HEK293 (cell line): Measurements from ENCODE around the gene ZNF224.

Experiments used
- EGR2 ChIP-seq: fragments of 450-650 bp; formaldehyde crosslinking; IDR thresholded peaks from 2 replicates; pipeline ENCODE4 v1.5.1; 2016; ENCODE audit warnings: low read depth, missing biosample characterization, missing genetic modification characterization
- GLI4 ChIP-seq: fragments of 450-650 bp; formaldehyde crosslinking; IDR thresholded peaks from 2 replicates; pipeline ENCODE4 v1.5.1; 2016; ENCODE audit warnings: missing biosample characterization, missing genetic modification characterization
- HOXD13 ChIP-seq: sonication (generic); formaldehyde crosslinking; IDR thresholded peaks from 2 replicates; pipeline ENCODE4 v1.8.0; 2022; ENCODE audit warnings: missing genetic modification reagents, borderline replicate concordance
- KLF10 ChIP-seq: fragments of 450-650 bp; IDR thresholded peaks from 2 replicates; pipeline ENCODE4 v1.5.1; 2018; ENCODE audit warnings: missing biosample characterization, mild to moderate bottlenecking, missing genetic modification characterization
- SP2 ChIP-seq: fragments of 450-650 bp; formaldehyde crosslinking; IDR thresholded peaks from 2 replicates; pipeline ENCODE4 v1.5.1; 2016; ENCODE audit warnings: missing biosample characterization, missing genetic modification characterization
- TCF7L2 ChIP-seq: IDR thresholded peaks from 2 replicates; pipeline ENCODE4 v1.6.1; 2011; ENCODE audit warnings: low read depth, mild to moderate bottlenecking, inconsistent platforms, low read length, moderate library complexity, borderline replicate concordance
- TSHZ1 ChIP-seq: fragments of 450-650 bp; formaldehyde crosslinking; IDR thresholded peaks from 2 replicates; pipeline ENCODE4 v1.5.1; 2016; ENCODE audit warnings: missing biosample characterization, missing genetic modification characterization, borderline replicate concordance
- ZFP37 ChIP-seq: fragments of 450-650 bp; formaldehyde crosslinking; IDR thresholded peaks from 2 replicates; pipeline ENCODE4 v1.5.1; 2016; ENCODE audit warnings: missing biosample characterization, missing genetic modification characterization
- ZNF112 ChIP-seq: fragments of 450-650 bp; formaldehyde crosslinking; IDR thresholded peaks from 2 replicates; pipeline ENCODE4 v1.5.0; 2017; ENCODE audit warnings: missing biosample characterization, missing genetic modification characterization
- ZNF391 ChIP-seq: fragments of 450-650 bp; formaldehyde crosslinking; IDR thresholded peaks from 2 replicates; pipeline ENCODE4 v1.5.1; 2016; ENCODE audit warnings: low read depth, missing biosample characterization, missing genetic modification characterization, borderline replicate concordance
- ZNF394 ChIP-seq: fragments of 450-650 bp; formaldehyde crosslinking; IDR thresholded peaks from 2 replicates; pipeline ENCODE4 v1.5.1; 2016; ENCODE audit warnings: missing biosample characterization, missing genetic modification characterization, mild to moderate bottlenecking, moderate library complexity, borderline replicate concordance
- ZNF416 ChIP-seq: fragments of 450-650 bp; formaldehyde crosslinking; IDR thresholded peaks from 2 replicates; pipeline ENCODE4 v1.5.1; 2016; ENCODE audit warnings: missing biosample characterization, missing genetic modification characterization
- ZNF423 ChIP-seq: fragments of 450-650 bp; formaldehyde crosslinking; IDR thresholded peaks from 2 replicates; pipeline ENCODE4 v1.5.1; 2016; ENCODE audit warnings: missing biosample characterization, missing genetic modification characterization
- ZNF501 ChIP-seq: fragments of 450-650 bp; formaldehyde crosslinking; IDR thresholded peaks from 2 replicates; pipeline ENCODE4 v1.5.1; 2016; ENCODE audit warnings: missing biosample characterization, missing genetic modification characterization
- ZNF513 ChIP-seq: fragments of 450-650 bp; IDR thresholded peaks from 2 replicates; pipeline ENCODE4 v1.5.1; 2018; ENCODE audit warnings: missing biosample characterization, missing genetic modification characterization
- ZNF514 ChIP-seq: fragments of 450-650 bp; formaldehyde crosslinking; IDR thresholded peaks from 2 replicates; pipeline ENCODE4 v1.5.1; 2016; ENCODE audit warnings: missing biosample characterization, missing genetic modification characterization
- ZNF521 ChIP-seq: fragments of 450-650 bp; formaldehyde crosslinking; IDR thresholded peaks from 2 replicates; pipeline ENCODE4 v1.5.1; 2017; ENCODE audit warnings: missing biosample characterization, mild to moderate bottlenecking, missing genetic modification characterization
- ZNF596 ChIP-seq: fragments of 450-650 bp; IDR thresholded peaks from 2 replicates; pipeline ENCODE4 v1.5.0; 2018; ENCODE audit warnings: missing biosample characterization, mild to moderate bottlenecking, missing genetic modification characterization, moderate library complexity
- ZNF623 ChIP-seq: fragments of 450-650 bp; formaldehyde crosslinking; IDR thresholded peaks from 2 replicates; pipeline ENCODE4 v1.5.1; 2016; ENCODE audit warnings: missing biosample characterization, missing genetic modification characterization
- ZNF791 ChIP-seq: fragments of 450-650 bp; formaldehyde crosslinking; IDR thresholded peaks from 2 replicates; pipeline ENCODE4 v1.5.1; 2016; ENCODE audit warnings: missing biosample characterization, missing genetic modification characterization
- TF ChIP-seq, protein P1 (sequence below): fragments of 450-650 bp; formaldehyde crosslinking; IDR thresholded peaks from 2 replicates; pipeline ENCODE4 v1.5.1; 2016; ENCODE audit warnings: missing biosample characterization, missing genetic modification characterization
- TF ChIP-seq, protein P2 (sequence below): fragments of 450-650 bp; formaldehyde crosslinking; conservative IDR thresholded peaks from 2 replicates; pipeline ENCODE4 v1.5.1; 2016; ENCODE audit warnings: low read depth, missing biosample characterization, missing genetic modification characterization
- TF ChIP-seq, protein P3 (sequence below): fragments of 450-650 bp; formaldehyde crosslinking; IDR thresholded peaks from 2 replicates; pipeline ENCODE4 v1.5.1; 2016; ENCODE audit warnings: missing biosample characterization, missing genetic modification characterization
- TF ChIP-seq, protein P4 (sequence below): fragments of 450-650 bp; formaldehyde crosslinking; IDR thresholded peaks from 2 replicates; pipeline ENCODE4 v1.5.0; 2017; ENCODE audit warnings: missing biosample characterization, missing genetic modification characterization, borderline replicate concordance

ZNF224 gene

DNA sequence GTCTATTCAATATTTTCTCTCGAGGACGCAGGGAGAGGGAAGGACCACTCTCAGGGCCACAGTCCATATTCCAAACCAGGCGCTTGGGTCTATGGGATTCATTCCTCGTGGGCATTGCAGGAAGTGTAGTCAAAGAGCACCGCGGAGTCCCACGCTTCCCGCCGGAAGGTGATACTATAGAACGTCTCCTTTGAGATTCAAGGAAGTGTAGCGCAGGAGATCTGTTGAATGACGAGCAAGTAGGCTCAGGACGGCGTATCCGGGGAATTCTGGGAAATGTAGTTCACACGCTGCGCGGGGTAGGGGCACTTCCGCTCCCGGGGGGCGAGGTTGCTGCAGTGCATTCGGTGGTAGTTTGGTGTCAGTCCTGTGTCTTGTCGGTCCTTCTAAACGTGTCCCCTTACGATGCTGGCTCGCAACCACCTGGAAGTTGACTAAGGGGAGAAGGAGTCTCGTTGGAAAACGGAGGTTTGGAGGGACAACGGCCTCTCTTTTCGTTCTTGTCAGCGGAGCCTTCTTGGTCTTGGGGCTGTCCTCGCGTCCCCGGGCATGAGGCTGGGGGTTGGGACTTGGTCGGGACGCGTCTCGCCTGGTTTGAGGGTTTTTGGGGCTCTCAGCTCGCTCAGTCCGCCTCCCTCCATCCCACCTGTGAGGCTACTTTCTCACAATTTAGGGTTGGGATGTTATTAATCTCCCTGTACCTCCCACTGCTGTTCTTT lies 22.2 kb upstream of the ZNF224 start, which contains the start of gene ZNF284 (continued):
- TF ChIP-seq ZNF416 (tag by site-specific recombination) (peak; percentile 66; the same call in 1 of the 2 replicates), ZNF791 (tag by site-specific recombination) (peak; percentile 66; the same call in 1 of the 2 replicates), ZNF623 (tag by site-specific recombination) (peak; percentile 28; the same call in 1 of the 2 replicates), ZNF513 (tag by site-specific recombination) (no peak), GLI4 (tag by site-specific recombination) (no peak), ZNF514 (tag by site-specific recombination) (no peak; the same call in 1 of the 2 replicates), ZNF394 (tag by site-specific recombination) (peak; percentile 78; the same call in 1 of the 2 replicates), ZNF501 (peak; percentile 93), ZFP37 (tag by site-specific recombination) (no peak; the same call in 1 of the 2 replicates), ZNF521 (tag by site-specific recombination) (no peak), HOXD13 (CRISPR knock-in tag) (no peak), KLF10 (tag by site-specific recombination) (peak; percentile 36; the same call in 1 of the 2 replicates), SP2 (tag by site-specific recombination) (peak; percentile 80), TSHZ1 (tag by site-specific recombination) (peak; percentile 73; the same call in 1 of the 2 replicates), ZNF112 (tag by site-specific recombination) (no peak), ZNF596 (tag by site-specific recombination) (no peak), EGR2 (tag by site-specific recombination) (peak; percentile 69), ZNF423 (tag by site-specific recombination) (no peak), TCF7L2 (no peak), ZNF391 (peak; percentile 94; the same call in 1 of the 2 replicates)
- TF ChIP-seq, protein P1, sequence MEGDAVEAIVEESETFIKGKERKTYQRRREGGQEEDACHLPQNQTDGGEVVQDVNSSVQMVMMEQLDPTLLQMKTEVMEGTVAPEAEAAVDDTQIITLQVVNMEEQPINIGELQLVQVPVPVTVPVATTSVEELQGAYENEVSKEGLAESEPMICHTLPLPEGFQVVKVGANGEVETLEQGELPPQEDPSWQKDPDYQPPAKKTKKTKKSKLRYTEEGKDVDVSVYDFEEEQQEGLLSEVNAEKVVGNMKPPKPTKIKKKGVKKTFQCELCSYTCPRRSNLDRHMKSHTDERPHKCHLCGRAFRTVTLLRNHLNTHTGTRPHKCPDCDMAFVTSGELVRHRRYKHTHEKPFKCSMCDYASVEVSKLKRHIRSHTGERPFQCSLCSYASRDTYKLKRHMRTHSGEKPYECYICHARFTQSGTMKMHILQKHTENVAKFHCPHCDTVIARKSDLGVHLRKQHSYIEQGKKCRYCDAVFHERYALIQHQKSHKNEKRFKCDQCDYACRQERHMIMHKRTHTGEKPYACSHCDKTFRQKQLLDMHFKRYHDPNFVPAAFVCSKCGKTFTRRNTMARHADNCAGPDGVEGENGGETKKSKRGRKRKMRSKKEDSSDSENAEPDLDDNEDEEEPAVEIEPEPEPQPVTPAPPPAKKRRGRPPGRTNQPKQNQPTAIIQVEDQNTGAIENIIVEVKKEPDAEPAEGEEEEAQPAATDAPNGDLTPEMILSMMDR (tag by site-specific recombination): no peak; the same call in 1 of the 2 replicates
- TF ChIP-seq, protein P2, sequence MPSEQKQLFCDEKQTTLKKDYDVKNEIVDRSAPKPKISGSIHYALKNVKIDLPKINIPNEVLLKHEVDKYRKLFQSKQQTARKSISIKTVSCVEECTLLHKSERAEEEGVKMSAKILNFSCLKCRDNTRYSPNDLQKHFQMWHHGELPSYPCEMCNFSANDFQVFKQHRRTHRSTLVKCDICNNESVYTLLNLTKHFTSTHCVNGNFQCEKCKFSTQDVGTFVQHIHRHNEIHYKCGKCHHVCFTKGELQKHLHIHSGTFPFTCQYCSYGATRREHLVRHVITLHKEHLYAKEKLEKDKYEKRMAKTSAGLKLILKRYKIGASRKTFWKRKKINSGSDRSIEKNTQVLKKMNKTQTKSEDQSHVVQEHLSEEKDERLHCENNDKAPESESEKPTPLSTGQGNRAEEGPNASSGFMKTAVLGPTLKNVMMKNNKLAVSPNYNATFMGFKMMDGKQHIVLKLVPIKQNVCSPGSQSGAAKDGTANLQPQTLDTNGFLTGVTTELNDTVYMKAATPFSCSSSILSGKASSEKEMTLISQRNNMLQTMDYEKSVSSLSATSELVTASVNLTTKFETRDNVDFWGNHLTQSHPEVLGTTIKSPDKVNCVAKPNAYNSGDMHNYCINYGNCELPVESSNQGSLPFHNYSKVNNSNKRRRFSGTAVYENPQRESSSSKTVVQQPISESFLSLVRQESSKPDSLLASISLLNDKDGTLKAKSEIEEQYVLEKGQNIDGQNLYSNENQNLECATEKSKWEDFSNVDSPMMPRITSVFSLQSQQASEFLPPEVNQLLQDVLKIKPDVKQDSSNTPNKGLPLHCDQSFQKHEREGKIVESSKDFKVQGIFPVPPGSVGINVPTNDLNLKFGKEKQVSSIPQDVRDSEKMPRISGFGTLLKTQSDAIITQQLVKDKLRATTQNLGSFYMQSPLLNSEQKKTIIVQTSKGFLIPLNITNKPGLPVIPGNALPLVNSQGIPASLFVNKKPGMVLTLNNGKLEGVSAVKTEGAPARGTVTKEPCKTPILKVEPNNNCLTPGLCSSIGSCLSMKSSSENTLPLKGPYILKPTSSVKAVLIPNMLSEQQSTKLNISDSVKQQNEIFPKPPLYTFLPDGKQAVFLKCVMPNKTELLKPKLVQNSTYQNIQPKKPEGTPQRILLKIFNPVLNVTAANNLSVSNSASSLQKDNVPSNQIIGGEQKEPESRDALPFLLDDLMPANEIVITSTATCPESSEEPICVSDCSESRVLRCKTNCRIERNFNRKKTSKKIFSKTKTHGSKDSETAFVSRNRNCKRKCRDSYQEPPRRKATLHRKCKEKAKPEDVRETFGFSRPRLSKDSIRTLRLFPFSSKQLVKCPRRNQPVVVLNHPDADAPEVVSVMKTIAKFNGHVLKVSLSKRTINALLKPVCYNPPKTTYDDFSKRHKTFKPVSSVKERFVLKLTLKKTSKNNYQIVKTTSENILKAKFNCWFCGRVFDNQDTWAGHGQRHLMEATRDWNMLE: peak; percentile 97
- TF ChIP-seq, protein P3, sequence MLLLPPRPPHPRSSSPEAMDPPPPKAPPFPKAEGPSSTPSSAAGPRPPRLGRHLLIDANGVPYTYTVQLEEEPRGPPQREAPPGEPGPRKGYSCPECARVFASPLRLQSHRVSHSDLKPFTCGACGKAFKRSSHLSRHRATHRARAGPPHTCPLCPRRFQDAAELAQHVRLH (tag by site-specific recombination): peak; percentile 99
- TF ChIP-seq, protein P4, sequence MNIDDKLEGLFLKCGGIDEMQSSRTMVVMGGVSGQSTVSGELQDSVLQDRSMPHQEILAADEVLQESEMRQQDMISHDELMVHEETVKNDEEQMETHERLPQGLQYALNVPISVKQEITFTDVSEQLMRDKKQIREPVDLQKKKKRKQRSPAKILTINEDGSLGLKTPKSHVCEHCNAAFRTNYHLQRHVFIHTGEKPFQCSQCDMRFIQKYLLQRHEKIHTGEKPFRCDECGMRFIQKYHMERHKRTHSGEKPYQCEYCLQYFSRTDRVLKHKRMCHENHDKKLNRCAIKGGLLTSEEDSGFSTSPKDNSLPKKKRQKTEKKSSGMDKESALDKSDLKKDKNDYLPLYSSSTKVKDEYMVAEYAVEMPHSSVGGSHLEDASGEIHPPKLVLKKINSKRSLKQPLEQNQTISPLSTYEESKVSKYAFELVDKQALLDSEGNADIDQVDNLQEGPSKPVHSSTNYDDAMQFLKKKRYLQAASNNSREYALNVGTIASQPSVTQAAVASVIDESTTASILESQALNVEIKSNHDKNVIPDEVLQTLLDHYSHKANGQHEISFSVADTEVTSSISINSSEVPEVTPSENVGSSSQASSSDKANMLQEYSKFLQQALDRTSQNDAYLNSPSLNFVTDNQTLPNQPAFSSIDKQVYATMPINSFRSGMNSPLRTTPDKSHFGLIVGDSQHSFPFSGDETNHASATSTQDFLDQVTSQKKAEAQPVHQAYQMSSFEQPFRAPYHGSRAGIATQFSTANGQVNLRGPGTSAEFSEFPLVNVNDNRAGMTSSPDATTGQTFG (tag by site-specific recombination): no peak
